Measurements from ENCODE around the gene S100P. TPM values are rescaled to one million over a fixed set of nuclear protein-coding genes. Genes with fewer than 3 reads are reported as not detected.
A peak's percentile ranks its signal among the peaks of the same experiment; 100 is the strongest.

The S100P gene
- total RNA-seq, 1 donor from 2014 or later, result 16.1 TPM

DNA sequence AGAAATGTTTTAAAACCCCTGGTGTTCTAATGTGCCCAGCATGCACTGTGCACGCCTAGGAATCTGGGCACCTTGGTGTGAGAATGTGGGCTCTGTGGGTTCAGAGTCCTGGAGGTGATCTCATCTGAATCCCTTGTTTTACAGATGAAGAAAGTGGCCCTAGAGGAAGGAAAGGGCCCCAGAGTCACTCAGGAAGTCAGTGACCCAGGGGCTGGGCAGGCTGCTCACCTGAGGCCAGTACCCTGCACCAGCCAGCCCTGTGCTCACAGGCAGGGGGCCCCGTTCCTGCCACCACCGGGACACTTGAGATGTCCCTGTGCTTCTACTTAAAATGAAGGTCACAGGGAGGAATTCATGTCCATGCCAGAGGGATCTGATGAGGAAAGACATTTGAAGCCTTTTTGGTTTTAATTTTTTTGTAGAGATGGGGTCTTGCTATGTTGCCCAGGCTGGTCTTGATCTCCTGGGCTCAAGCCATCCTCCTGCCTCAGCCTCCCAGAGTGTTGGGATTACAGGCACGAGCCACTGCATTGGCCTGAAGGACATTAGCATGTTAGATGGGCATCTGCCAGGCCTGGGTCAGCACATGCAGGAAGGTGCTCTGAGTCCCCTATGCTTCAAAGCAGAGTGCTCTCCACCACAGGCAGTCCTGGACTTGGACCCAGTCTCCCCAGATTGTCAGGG is 7.4 kb upstream of the S100P start:
- TF ChIP-seq, protein P1, sequence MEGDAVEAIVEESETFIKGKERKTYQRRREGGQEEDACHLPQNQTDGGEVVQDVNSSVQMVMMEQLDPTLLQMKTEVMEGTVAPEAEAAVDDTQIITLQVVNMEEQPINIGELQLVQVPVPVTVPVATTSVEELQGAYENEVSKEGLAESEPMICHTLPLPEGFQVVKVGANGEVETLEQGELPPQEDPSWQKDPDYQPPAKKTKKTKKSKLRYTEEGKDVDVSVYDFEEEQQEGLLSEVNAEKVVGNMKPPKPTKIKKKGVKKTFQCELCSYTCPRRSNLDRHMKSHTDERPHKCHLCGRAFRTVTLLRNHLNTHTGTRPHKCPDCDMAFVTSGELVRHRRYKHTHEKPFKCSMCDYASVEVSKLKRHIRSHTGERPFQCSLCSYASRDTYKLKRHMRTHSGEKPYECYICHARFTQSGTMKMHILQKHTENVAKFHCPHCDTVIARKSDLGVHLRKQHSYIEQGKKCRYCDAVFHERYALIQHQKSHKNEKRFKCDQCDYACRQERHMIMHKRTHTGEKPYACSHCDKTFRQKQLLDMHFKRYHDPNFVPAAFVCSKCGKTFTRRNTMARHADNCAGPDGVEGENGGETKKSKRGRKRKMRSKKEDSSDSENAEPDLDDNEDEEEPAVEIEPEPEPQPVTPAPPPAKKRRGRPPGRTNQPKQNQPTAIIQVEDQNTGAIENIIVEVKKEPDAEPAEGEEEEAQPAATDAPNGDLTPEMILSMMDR (IDR thresholded peaks at IDR 0.05), result no peak
- Histone ChIP-seq H3K27me3 (ENCODE audit: low read depth) (no peaks in the 10 kb centered on the region), H3K36me3 (no peaks in the 10 kb centered on the region), H3K4me3 (no peak overlapping the region), H3K9me3 (no peaks in the 10 kb centered on the region), H3K4me1 (peaks cover 27% of the 10 kb centered on the region), H3K27ac (no peak overlapping the region)
- ATAC-seq, result no peak
- intact Hi-C loops (cut with DNase I), result no loop called here
- DNase-seq, result no peak

DNA sequence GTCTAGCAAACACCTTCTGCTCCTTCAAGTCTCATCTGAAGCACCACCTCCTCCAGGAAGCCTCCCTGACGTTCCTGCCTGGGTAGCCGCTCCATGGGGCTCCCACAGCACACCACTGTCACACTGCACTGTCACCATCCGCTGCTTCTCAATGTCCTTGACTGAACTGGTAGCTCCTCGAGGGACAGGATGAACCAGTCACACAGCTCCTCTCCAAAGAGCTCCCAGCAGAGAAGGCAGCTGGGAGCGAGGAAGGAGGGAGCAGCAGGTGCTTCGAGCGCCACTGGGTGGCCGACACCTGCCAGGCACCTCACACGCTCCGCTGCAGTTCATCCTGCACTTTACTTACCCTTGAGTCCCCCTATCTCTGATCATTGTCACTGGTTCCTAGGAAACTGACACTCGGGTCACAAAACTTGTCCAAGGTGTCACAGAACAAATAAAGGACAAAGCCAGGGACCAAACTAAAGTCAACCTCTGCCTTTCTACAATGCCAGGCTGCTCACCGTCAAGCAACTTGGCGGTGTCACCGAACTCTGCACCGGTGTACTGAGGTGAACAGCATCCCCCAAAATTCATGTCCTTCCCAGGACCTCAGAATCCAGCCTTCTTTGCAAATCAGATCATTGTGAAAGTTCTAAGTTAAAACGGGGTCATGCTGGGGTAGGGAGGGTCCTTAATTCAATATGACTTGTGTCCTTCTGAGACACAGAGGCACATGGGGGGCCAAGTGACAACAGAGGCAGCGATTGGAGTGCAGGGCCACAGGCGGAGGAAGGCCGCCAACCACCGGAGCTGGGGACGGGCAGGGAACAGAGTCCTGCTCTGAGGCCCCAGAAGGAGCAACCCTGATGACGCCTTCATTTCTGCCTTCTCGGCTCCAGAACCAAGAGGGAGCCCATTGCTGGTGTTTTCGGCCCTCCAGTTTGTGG is 5.5 kb upstream of the S100P start:
- no peaks in the 10 kb centered on the region for H3K36me3 ChIP-seq
- TF ChIP-seq, protein P1 (IDR thresholded peaks at IDR 0.05), result no peak
- intact Hi-C loops (cut with DNase I), result no loop called here
- peak overlapping the region; percentile 79 for H3K27ac ChIP-seq
- no peak overlapping the region for H3K4me3 ChIP-seq
- H3K27me3 ChIP-seq (ENCODE audit: low read depth), result no peaks in the 10 kb centered on the region
- ATAC-seq, result no peak
- H3K4me1 ChIP-seq, result peaks cover 27% of the 10 kb centered on the region
- H3K9me3 ChIP-seq, result no peaks in the 10 kb centered on the region
- no peak for DNase-seq

GRCh38 chr4:6688879-6689505 is 4.7 kb upstream of the S100P start:
- TF ChIP-seq, protein P1 (IDR thresholded peaks at IDR 0.05), result no peak
- Histone ChIP-seq H3K36me3 (no peaks in the 10 kb centered on the region), H3K27me3 (ENCODE audit: low read depth) (no peaks in the 10 kb centered on the region), H3K4me3 (peak overlapping the region; percentile 36), H3K9me3 (no peaks in the 10 kb centered on the region), H3K4me1 (peaks cover 35% of the 10 kb centered on the region), H3K27ac (peak overlapping the region; percentile 79)
- DNase-seq (no peak), ATAC-seq (peak; percentile 59 to 81)
- intact Hi-C loops (cut with DNase I), result no loop called here

DNA sequence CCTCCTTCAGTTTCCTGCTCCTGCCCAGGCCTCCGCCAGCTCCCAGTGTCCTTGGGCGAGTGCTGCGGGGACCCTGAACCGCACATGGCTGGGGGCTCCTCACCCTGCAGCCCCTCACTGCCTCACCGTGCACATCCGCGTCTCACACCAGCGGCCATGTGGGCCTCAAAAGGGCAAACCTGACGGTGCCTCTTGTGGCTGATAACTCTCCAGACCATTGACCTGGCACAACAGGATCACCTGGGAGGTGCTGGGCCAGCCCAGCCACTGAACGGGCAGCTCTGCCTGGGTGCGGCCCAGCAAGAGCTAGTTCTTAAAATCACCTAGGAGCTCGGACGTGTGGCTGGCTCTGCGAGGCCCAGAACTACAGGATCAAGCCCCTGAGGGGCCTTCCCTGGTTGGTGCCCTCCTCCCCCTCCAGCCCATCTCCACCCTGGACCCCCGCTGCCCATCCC is 4.1 kb upstream of the S100P start:
- Histone ChIP-seq H3K4me3 (peak overlapping the region; percentile 36), H3K36me3 (no peaks in the 10 kb centered on the region), H3K27me3 (ENCODE audit: low read depth) (no peaks in the 10 kb centered on the region), H3K27ac (peak overlapping the region; percentile 79), H3K4me1 (peaks cover 40% of the 10 kb centered on the region), H3K9me3 (no peaks in the 10 kb centered on the region)
- intact Hi-C loops (cut with DNase I), result no loop called here
- peak; percentile 78 to 80 for ATAC-seq
- TF ChIP-seq, protein P1 (IDR thresholded peaks at IDR 0.05), result no peak
- peak; percentile 73 for DNase-seq

- no peaks in the 10 kb centered on the region for H3K36me3 ChIP-seq
- ATAC-seq (no peak), DNase-seq (no peak)
- no peak overlapping the region for H3K4me3 ChIP-seq
- peaks cover 63% of the 10 kb centered on the region for H3K4me1 ChIP-seq
- no peak overlapping the region for H3K27ac ChIP-seq
- intact Hi-C loops (cut with DNase I), result no loop called here
- H3K9me3 ChIP-seq, result no peaks in the 10 kb centered on the region
- no peaks in the 10 kb centered on the region for H3K27me3 ChIP-seq (ENCODE audit: low read depth)
- TF ChIP-seq, protein P1 (IDR thresholded peaks at IDR 0.05), result no peak
Observed at GRCh38 chr4:6692379-6692778, 1.3 kb upstream of the S100P start.
